Esophagus squamous epithelium (tissue), 5 donors: ENCODE results near the gene LDLRAP1. TPM values are rescaled to one million over a fixed set of nuclear protein-coding genes. Genes with fewer than 3 reads are reported as not detected.

Experiments used
- DNase-seq: peaks from one replicate; lab custom pipeline; 2025; lab: John Stamatoyannopoulos, UW
- H3K27ac ChIP-seq, 4 donors: fragments of 200-600 bp; sonication (generic); one replicate each; pipeline ENCODE4 v1.5.1; 2016 to 2019; ENCODE audit warnings: mild to moderate bottlenecking in 1 of 4
- H3K27me3 ChIP-seq, 4 donors: fragments of 200-600 bp; sonication (generic); 1 replicate in 3 of 4; 2 replicates in 1 of 4; pipeline versions ENCODE4 v1.5.1 to v1.6.0; 2017 to 2021; ENCODE audit warnings: antibody characterized with exemption in 1 of 4
- H3K36me3 ChIP-seq, 3 donors: fragments of 200-600 bp; sonication (generic); one replicate each; pipeline ENCODE4 v1.5.1; 2016 to 2019
- H3K4me1 ChIP-seq, 3 donors: fragments of 200-600 bp; sonication (generic); one replicate each; pipeline ENCODE4 v1.5.1; 2017 to 2019
- H3K4me3 ChIP-seq, 4 donors: fragments of 200-600 bp; sonication (generic); 1 replicate in 3 of 4; 2 replicates in 1 of 4; pipeline ENCODE4 v1.5.1; 2016 to 2019; ENCODE audit warnings: mild to moderate bottlenecking in 2 of 4, moderate library complexity in 1 of 4
- H3K9me3 ChIP-seq, 3 donors: fragments of 200-600 bp; sonication (generic); one replicate each; pipeline ENCODE4 v1.5.1; 2016 to 2019
- POLR2A ChIP-seq, 4 donors: fragments of 450-650 bp; IDR thresholded peaks; one replicate each; pipeline ENCODE4 v1.6.1; 2017; ENCODE audit warnings: antibody characterized with exemption in 4 of 4, mild to moderate bottlenecking in 4 of 4, moderate library complexity in 3 of 4
- WGBS, 2 donors: methylation state at CpG; one replicate each; pipeline ENCODE4 v1.1.5; 2018; 5-methylcytosine and 5-hydroxymethylcytosine counted together
- intact Hi-C: fragments of 100-400 bp; cut with DNase I; formaldehyde crosslinking; loops from one replicate; pipeline ENCODE4 v1.15.0; 2022
- total RNA-seq, 4 donors: library from RNA; depleted of rRNA; stranded (reverse); fragments of >200 nt; gene quantifications; one replicate each; pipeline ENCODE4 v1.1.0, GENCODE V29; 2016
- TF ChIP-seq, protein P1 (sequence below), 6 experiments: fragments of 450-650 bp in 4 of 6; fragments of 200-600 bp in 2 of 6; sonication (generic) in 2 of 6; IDR thresholded peaks; one replicate each; pipeline ENCODE4 v1.5.1; 2016 to 2019; ENCODE audit warnings: antibody characterized with exemption in 6 of 6, mild to moderate bottlenecking in 4 of 6, moderate library complexity in 4 of 6
- donor health status: DM: yes; HTN: yes; CAD: no.

LDLRAP1 gene
- total RNA-seq, 4 donors from 2014 or later: 17.0 to 21.4 (median 19.5) TPM

DNA sequence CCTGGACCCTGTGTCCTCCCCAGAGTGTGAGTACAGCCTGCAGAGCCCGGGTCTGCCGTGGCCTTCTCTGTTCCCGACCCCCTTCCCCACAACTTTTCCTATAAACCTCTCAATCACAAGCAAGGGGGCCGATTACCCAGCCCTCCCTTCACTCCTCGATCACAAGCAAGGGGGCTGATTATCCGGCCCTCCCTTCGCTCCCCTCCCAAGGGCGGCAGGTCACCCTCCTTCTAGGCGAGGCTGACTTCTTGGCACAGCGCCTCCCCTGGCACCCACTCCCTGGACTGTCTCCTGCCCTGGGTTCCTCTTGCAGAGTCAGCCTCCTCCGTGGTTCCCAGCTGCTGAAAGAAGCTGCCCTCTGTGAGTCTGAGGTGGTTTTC is 12.3 kb upstream of the LDLRAP1 start:
- Histone ChIP-seq H3K27me3 (no peaks in the 10 kb centered on the region), H3K36me3 (no peaks in the 10 kb centered on the region), H3K4me1 (peaks cover 0 to 29% (median 0%) of the 10 kb centered on the region in 3 donors), H3K27ac (no peak overlapping the region), H3K4me3 (no peak overlapping the region), H3K9me3 (no peaks in the 10 kb centered on the region)
- no peak for DNase-seq
- TF ChIP-seq POLR2A (IDR thresholded peaks at IDR 0.05): no peak
- TF ChIP-seq, protein P1, sequence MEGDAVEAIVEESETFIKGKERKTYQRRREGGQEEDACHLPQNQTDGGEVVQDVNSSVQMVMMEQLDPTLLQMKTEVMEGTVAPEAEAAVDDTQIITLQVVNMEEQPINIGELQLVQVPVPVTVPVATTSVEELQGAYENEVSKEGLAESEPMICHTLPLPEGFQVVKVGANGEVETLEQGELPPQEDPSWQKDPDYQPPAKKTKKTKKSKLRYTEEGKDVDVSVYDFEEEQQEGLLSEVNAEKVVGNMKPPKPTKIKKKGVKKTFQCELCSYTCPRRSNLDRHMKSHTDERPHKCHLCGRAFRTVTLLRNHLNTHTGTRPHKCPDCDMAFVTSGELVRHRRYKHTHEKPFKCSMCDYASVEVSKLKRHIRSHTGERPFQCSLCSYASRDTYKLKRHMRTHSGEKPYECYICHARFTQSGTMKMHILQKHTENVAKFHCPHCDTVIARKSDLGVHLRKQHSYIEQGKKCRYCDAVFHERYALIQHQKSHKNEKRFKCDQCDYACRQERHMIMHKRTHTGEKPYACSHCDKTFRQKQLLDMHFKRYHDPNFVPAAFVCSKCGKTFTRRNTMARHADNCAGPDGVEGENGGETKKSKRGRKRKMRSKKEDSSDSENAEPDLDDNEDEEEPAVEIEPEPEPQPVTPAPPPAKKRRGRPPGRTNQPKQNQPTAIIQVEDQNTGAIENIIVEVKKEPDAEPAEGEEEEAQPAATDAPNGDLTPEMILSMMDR (IDR thresholded peaks at IDR 0.05): no peak
- intact Hi-C loops: no loop called here
- 41 to 66% methylated on average over 10 to 11 of the region's 11 CpGs for WGBS, 2 donors

DNA sequence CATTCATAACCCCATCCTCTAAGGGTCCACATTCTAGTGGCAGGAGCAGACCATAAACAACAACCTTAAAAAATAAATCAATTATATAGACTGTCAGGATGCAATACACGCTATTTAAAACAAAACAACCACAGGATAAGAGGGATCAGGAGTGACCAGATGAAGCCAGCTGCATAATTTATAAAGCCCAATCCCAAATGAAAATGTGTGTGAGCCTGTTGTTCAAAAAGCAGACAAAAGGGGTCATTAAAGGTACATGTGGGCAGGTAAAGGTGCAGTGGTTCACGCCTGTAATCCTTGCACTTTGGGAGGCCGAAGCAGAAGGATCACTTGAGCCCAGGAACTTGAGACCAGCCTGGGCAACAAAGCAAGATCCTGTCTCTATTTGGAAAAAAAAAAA is 10.4 kb upstream of the LDLRAP1 start:
- DNase-seq: no peak
- Histone ChIP-seq H3K4me1 (peaks cover 0 to 16% (median 0%) of the 10 kb centered on the region in 3 donors), H3K9me3 (no peaks in the 10 kb centered on the region), H3K36me3 (no peaks in the 10 kb centered on the region), H3K27me3 (no peaks in the 10 kb centered on the region), H3K4me3 (no peak overlapping the region), H3K27ac (no peak overlapping the region)
- WGBS, 2 donors: 84 to 100% methylated on average over 2 to 3 of the region's 3 CpGs
- intact Hi-C loops: no loop called here
- TF ChIP-seq POLR2A (IDR thresholded peaks at IDR 0.05): no peak
- TF ChIP-seq, protein P1 (IDR thresholded peaks at IDR 0.05): no peak

DNA sequence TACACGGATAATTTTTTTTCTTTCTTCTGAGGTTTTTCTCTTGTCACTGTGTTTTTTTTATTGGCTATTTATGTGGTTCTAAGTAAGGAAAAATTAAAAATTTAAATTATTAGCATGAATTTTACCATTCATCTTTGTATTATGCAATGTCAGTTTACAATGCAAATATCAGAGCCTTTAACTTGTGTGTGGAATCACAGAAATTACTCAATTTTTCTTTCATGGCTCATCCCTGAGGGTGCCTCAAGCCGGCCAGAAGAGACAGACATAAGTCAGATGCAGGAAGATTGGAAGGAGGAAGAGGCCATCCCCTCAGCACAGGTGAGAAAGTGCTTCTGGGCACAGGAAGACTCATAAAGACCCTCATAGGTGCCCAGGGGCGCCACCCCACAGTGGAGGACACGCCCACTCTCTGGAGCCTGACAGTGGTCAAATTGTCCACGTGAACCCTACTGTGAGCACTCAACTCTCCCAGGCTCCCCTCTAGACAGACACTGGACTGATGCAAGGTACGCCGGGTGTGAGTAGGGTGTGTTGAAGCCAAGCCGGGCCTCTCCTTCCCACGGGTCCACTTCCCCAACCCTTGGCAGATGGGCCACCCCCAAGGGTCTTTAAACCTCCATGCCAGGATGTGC is 9.5 kb upstream of the LDLRAP1 start:
- 71 to 73% methylated on average over 3 to 4 of the region's 9 CpGs for WGBS, 2 donors
- DNase-seq: no peak

DNA sequence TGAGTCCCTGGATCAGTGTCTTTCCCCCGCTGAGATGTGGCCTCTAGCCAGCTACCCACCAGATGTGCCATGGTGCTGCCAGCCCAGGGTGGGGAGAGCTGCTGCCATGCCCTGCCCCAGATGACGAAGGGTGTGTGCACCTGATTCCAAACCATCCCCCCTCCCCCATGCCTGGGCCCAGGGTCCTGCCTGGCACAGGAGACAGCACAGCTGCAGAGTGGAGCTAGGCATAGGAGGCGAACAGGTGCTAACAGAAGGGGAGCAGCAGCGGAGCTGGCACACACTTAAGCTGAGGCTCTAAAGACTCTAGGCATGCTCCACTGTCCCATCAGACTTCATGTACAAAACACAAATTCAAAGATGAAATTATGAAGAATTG is 9.0 kb upstream of the LDLRAP1 start:
- Histone ChIP-seq H3K9me3 (no peaks in the 10 kb centered on the region), H3K4me1 (peaks cover 0 to 10% (median 0%) of the 10 kb centered on the region in 3 donors), H3K36me3 (no peaks in the 10 kb centered on the region), H3K4me3 (no peak overlapping the region), H3K27me3 (no peaks in the 10 kb centered on the region), H3K27ac (no peak overlapping the region)
- no peak for DNase-seq
- 92 to 100% methylated on average over 2 of the region's 4 CpGs for WGBS, 2 donors
- intact Hi-C loops: no loop called here
- no peak for TF ChIP-seq POLR2A (IDR thresholded peaks at IDR 0.05)
- TF ChIP-seq, protein P1 (IDR thresholded peaks at IDR 0.05): no peak

More for the DNA sequence above, 9.5 kb upstream of the LDLRAP1 start:
- TF ChIP-seq, protein P1 (IDR thresholded peaks at IDR 0.05): no peak
- no peak for TF ChIP-seq POLR2A (IDR thresholded peaks at IDR 0.05)
- no peak overlapping the region for H3K4me3 ChIP-seq
- peaks cover 0 to 10% (median 0%) of the 10 kb centered on the region in 3 donors for H3K4me1 ChIP-seq
- H3K27ac ChIP-seq: no peak overlapping the region
- no peaks in the 10 kb centered on the region for H3K27me3 ChIP-seq
- no peaks in the 10 kb centered on the region for H3K9me3 ChIP-seq
- intact Hi-C loops: no loop called here
- H3K36me3 ChIP-seq: no peaks in the 10 kb centered on the region

DNA sequence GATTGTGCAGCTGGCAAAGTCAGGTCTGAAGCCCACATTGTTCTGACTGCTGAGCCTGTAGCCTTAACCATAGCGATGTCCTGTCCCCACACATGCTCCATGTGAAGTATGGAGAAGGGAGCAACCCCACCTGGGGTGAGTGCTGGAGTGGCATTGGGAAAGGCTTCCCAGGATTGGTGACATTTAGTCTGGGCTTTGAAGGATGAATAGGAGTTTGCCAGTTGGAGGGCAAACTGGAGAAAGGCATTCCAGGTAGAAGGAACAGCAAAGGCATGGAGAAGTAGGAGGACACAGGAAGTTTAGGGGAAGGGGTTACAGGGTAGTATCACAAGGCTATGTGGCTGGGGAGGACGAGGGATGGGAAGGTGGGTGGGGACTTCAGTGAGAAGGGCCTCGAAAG is 7.3 kb upstream of the LDLRAP1 start:
- intact Hi-C loops: no loop called here
- Histone ChIP-seq H3K27me3 (no peaks in the 10 kb centered on the region), H3K36me3 (no peaks in the 10 kb centered on the region), H3K4me1 (peaks cover 0 to 4% (median 0%) of the 10 kb centered on the region in 3 donors), H3K27ac (no peak overlapping the region), H3K4me3 (no peak overlapping the region), H3K9me3 (no peaks in the 10 kb centered on the region)
- TF ChIP-seq, protein P1 (IDR thresholded peaks at IDR 0.05): no peak
- TF ChIP-seq POLR2A (IDR thresholded peaks at IDR 0.05): no peak
- WGBS, 2 donors: 77 to 84% methylated on average over 2 to 3 of the region's 3 CpGs
- no peak for DNase-seq
